Measurements from ENCODE around the gene GLI3. TPM values are rescaled to one million over a fixed set of nuclear protein-coding genes. Genes with fewer than 3 reads are reported as not detected.

The GLI3 gene
- total RNA-seq, 1 donor from 2014 or later, result 1.6 TPM

- DNase-seq (ENCODE audit: low read depth), result peak; percentile 79
These were observed 154.9 kb downstream of the GLI3 start for GRCh38 chr7:42082144-42082543.

GRCh38 chr7:42081671-42082070, 155.3 kb downstream of the GLI3 start:
- DNase-seq (ENCODE audit: low read depth), result no peak

- peak; percentile 78 for DNase-seq (ENCODE audit: low read depth)
These were observed 156.0 kb downstream of the GLI3 start for GRCh38 chr7:42080841-42081586.

- no peak for DNase-seq (ENCODE audit: low read depth)
These were observed 159.5 kb downstream of the GLI3 start for GRCh38 chr7:42077271-42078135.

- DNase-seq (ENCODE audit: low read depth), result no peak
These were observed 160.1 kb downstream of the GLI3 start for GRCh38 chr7:42076870-42077269.

- DNase-seq (ENCODE audit: low read depth), result no peak
These were observed 161.6 kb downstream of the GLI3 start for GRCh38 chr7:42075418-42075817.

GRCh38 chr7:42074076-42074475, 162.9 kb downstream of the GLI3 start:
- peak; percentile 35 for DNase-seq (ENCODE audit: low read depth)

GRCh38 chr7:42071372-42072261, 165.4 kb downstream of the GLI3 start:
- no peak for DNase-seq (ENCODE audit: low read depth)

- peak; percentile 54 for DNase-seq (ENCODE audit: low read depth)
These were observed 166.9 kb downstream of the GLI3 start for GRCh38 chr7:42070068-42070467.

- DNase-seq (ENCODE audit: low read depth), result no peak
These were observed 167.4 kb downstream of the GLI3 start for GRCh38 chr7:42069590-42069989.

GRCh38 chr7:42068554-42069280, 168.3 kb downstream of the GLI3 start:
- DNase-seq (ENCODE audit: low read depth), result peak; percentile 15

GRCh38 chr7:42065942-42066341, 171.1 kb downstream of the GLI3 start:
- DNase-seq (ENCODE audit: low read depth), result peak; percentile 68

- no peak for DNase-seq (ENCODE audit: low read depth)
These were observed 172.0 kb downstream of the GLI3 start for GRCh38 chr7:42065015-42065414.

- no peak for DNase-seq (ENCODE audit: low read depth)
These were observed 172.5 kb downstream of the GLI3 start for GRCh38 chr7:42064534-42064933.

- DNase-seq (ENCODE audit: low read depth), result no peak
These were observed 177.7 kb downstream of the GLI3 start for GRCh38 chr7:42059275-42059674.

- no peak for DNase-seq (ENCODE audit: low read depth)
These were observed 179.7 kb downstream of the GLI3 start for GRCh38 chr7:42057331-42057730.

GRCh38 chr7:42055171-42055570, 181.8 kb downstream of the GLI3 start:
- DNase-seq (ENCODE audit: low read depth), result no peak

- no peak for DNase-seq (ENCODE audit: low read depth)
These were observed 183.2 kb downstream of the GLI3 start for GRCh38 chr7:42053834-42054233.

GRCh38 chr7:42049761-42050160, 187.2 kb downstream of the GLI3 start:
- no peak for DNase-seq (ENCODE audit: low read depth)

GRCh38 chr7:42046483-42046882, 190.5 kb downstream of the GLI3 start:
- DNase-seq (ENCODE audit: low read depth), result no peak

- no peak for DNase-seq (ENCODE audit: low read depth)
These were observed 191.0 kb downstream of the GLI3 start for GRCh38 chr7:42045961-42046360.

All from renal cortical epithelial cell (primary cell).